Activated CD8-positive, alpha-beta memory T cell treated with anti-CD3 and anti-CD28 coated beads, Interleukin-2, amount 50 U/mL, for 24 hours (primary cell): Measurements from ENCODE around the gene TFF3.
A peak's percentile ranks its signal among the peaks of the same experiment; 100 is the strongest.

Experiments
- DNase-seq: peaks from one replicate; pipeline ENCODE4 v3.0.0-alpha.2; 2020; ENCODE audit errors: extremely low read depth

The TFF3 gene

GRCh38 chr21:42346866-42347600 is 31.8 kb upstream of the TFF3 start:
- no peak for DNase-seq

- DNase-seq: no peak
Observed at GRCh38 chr21:42346441-42346840, 31.2 kb upstream of the TFF3 start.

- DNase-seq: no peak
Observed at GRCh38 chr21:42344631-42345030, 29.4 kb upstream of the TFF3 start.

GRCh38 chr21:42343963-42344510 is 28.8 kb upstream of the TFF3 start:
- DNase-seq: no peak

- DNase-seq: no peak
Observed at GRCh38 chr21:42343556-42343955, 28.3 kb upstream of the TFF3 start.

- DNase-seq: no peak
Observed at GRCh38 chr21:42343101-42343500, 27.9 kb upstream of the TFF3 start.

GRCh38 chr21:42341776-42342542 is 26.8 kb upstream of the TFF3 start:
- no peak for DNase-seq

GRCh38 chr21:42340187-42341050 is 25.2 kb upstream of the TFF3 start:
- no peak for DNase-seq

- no peak for DNase-seq
Observed at GRCh38 chr21:42338729-42339715, 23.8 kb upstream of the TFF3 start.

- DNase-seq: peak; percentile 71
Observed at GRCh38 chr21:42337830-42338728, 22.9 kb upstream of the TFF3 start.

GRCh38 chr21:42337276-42337675 is 22.1 kb upstream of the TFF3 start:
- DNase-seq: no peak

- DNase-seq: no peak
Observed at GRCh38 chr21:42336054-42336453, 20.8 kb upstream of the TFF3 start.

- DNase-seq: no peak
Observed at GRCh38 chr21:42332557-42333317, 17.5 kb upstream of the TFF3 start.

- DNase-seq: no peak
Observed at GRCh38 chr21:42331660-42332059, 16.5 kb upstream of the TFF3 start.

- DNase-seq: no peak
Observed at GRCh38 chr21:42330380-42331371, 15.5 kb upstream of the TFF3 start.

GRCh38 chr21:42324896-42325295 is 9.7 kb upstream of the TFF3 start:
- DNase-seq: no peak

- DNase-seq: no peak
Observed at GRCh38 chr21:42321845-42322244, 6.6 kb upstream of the TFF3 start.

- DNase-seq: no peak
Observed at GRCh38 chr21:42321231-42321630, 6.0 kb upstream of the TFF3 start.
